ENCODE measurements around the gene DNAJB11. TPM values are rescaled to one million over a fixed set of nuclear protein-coding genes. Genes with fewer than 3 reads are reported as not detected.

Gene DNAJB11
- total and polyA plus RNA-seq, 2 donors from 2014 or later: 45.0 to 46.4 TPM

- Histone ChIP-seq H3K4me3 (ENCODE audit: low read length in 3 of 3) (no peak overlapping the region), H3K4me1 (ENCODE audit: control insufficient read depth in 2 of 3, insufficient read depth in 2 of 3, low read depth in 1 of 3, low read length in 3 of 3) (peaks cover 0 to 9% (median 0%) of the 10 kb centered on the region in 3 donors), H3K9ac (ENCODE audit: low read length in 3 of 3) (no peak overlapping the region), H3K27ac (ENCODE audit: low read depth in 2 of 2, low read length in 2 of 2) (no peak overlapping the region), H3K9me3 (ENCODE audit: control insufficient read depth in 2 of 3, insufficient read depth in 1 of 3, low read length in 3 of 3) (no peaks in the 10 kb centered on the region), H3K27me3 (ENCODE audit: control insufficient read depth, insufficient read depth, low read length) (no peaks in the 10 kb centered on the region), H3K36me3 (ENCODE audit: control insufficient read depth in 2 of 3, insufficient read depth in 3 of 3, low read length in 3 of 3) (no peaks in the 10 kb centered on the region)
- FAIRE-seq (no peak), DNase-seq (no peak)
- intact Hi-C loops (cut with DNase I): no loop called here
- TF ChIP-seq CTCF (IDR thresholded peaks at IDR 0.05; ENCODE audit: borderline replicate concordance, extremely low read depth, insufficient read depth): no peak
Measured at GRCh38 chr3:186592682-186593081, 22.2 kb downstream of the DNAJB11 start.

GRCh38 chr3:186593862-186594261 is 23.3 kb downstream of the DNAJB11 start:
- H3K4me1 ChIP-seq (ENCODE audit: control insufficient read depth in 2 of 3, insufficient read depth in 2 of 3, low read depth in 1 of 3, low read length in 3 of 3): peaks cover 0 to 16% (median 0%) of the 10 kb centered on the region in 3 donors
- FAIRE-seq: no peak
- intact Hi-C loops (cut with DNase I): no loop called here
- no peaks in the 10 kb centered on the region for H3K36me3 ChIP-seq (ENCODE audit: control insufficient read depth in 2 of 3, insufficient read depth in 3 of 3, low read length in 3 of 3)
- no peak overlapping the region for H3K4me3 ChIP-seq (ENCODE audit: low read length in 3 of 3)
- no peaks in the 10 kb centered on the region for H3K9me3 ChIP-seq (ENCODE audit: control insufficient read depth in 2 of 3, insufficient read depth in 1 of 3, low read length in 3 of 3)
- no peak for TF ChIP-seq CTCF (IDR thresholded peaks at IDR 0.05; ENCODE audit: borderline replicate concordance, extremely low read depth, insufficient read depth)
- H3K27ac ChIP-seq (ENCODE audit: low read depth in 2 of 2, low read length in 2 of 2): no peak overlapping the region
- H3K27me3 ChIP-seq (ENCODE audit: control insufficient read depth, insufficient read depth, low read length): no peaks in the 10 kb centered on the region
- H3K9ac ChIP-seq (ENCODE audit: low read length in 3 of 3): no peak overlapping the region
- no peak for DNase-seq

- H3K36me3 ChIP-seq (ENCODE audit: control insufficient read depth in 2 of 3, insufficient read depth in 3 of 3, low read length in 3 of 3): no peaks in the 10 kb centered on the region
- H3K27me3 ChIP-seq (ENCODE audit: control insufficient read depth, insufficient read depth, low read length): no peaks in the 10 kb centered on the region
- intact Hi-C loops (cut with DNase I): no loop called here
- TF ChIP-seq CTCF (IDR thresholded peaks at IDR 0.05; ENCODE audit: borderline replicate concordance, extremely low read depth, insufficient read depth): no peak
- H3K9me3 ChIP-seq (ENCODE audit: control insufficient read depth in 2 of 3, insufficient read depth in 1 of 3, low read length in 3 of 3): no peaks in the 10 kb centered on the region
- DNase-seq (no peak), FAIRE-seq (no peak)
- H3K27ac ChIP-seq (ENCODE audit: low read depth in 2 of 2, low read length in 2 of 2): no peak overlapping the region
- H3K4me3 ChIP-seq (ENCODE audit: low read length in 3 of 3): no peak overlapping the region
- no peak overlapping the region for H3K9ac ChIP-seq (ENCODE audit: low read length in 3 of 3)
- peaks cover 0 to 22% (median under 1%) of the 10 kb centered on the region in 3 donors for H3K4me1 ChIP-seq (ENCODE audit: control insufficient read depth in 2 of 3, insufficient read depth in 2 of 3, low read depth in 1 of 3, low read length in 3 of 3)
Measured at GRCh38 chr3:186594591-186595113, 24.1 kb downstream of the DNAJB11 start.

All from kidney (tissue), 14 donors.